HG03520 (cell line): ENCODE data around the gene TLE6.
"Not testable (repeated sequence)": the region's sequence is repeated elsewhere in the genome, so short reads cannot be mapped to it uniquely, and the experiment has no call there.

Source experiments
- ATAC-seq: cut with Tn5 transposase; IDR thresholded peaks from one replicate; pipeline ENCODE4 v1.9.1; 2021; ENCODE audit warnings: mild to moderate bottlenecking, moderate library complexity; ENCODE audit not compliant: unreplicated experiment

TLE6 gene

GRCh38 chr19:3027292-3027691 lies 49.9 kb downstream of the TLE6 start:
- no peak for ATAC-seq

DNA sequence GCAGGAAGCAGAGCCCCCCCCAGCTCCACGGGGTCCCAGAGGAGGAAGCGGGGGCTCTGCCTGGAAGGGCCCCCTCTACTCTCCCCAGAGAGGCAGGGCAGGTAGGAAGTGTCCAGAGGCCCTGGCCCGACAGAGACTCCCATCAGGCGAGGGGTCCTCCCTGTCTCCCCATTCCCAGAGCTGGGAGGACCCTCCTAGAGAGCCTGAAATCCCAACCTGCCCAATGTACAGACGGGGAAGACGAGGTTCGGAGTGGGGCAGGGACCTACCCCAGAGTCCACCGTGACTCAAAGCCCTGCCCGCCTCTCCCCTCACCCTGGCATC lies 50.6 kb downstream of the TLE6 start:
- ATAC-seq, result no peak

- ATAC-seq, result no peak
Measured at GRCh38 chr19:3028305-3029064, 51.1 kb downstream of the TLE6 start.

GRCh38 chr19:3029065-3029923 lies 51.9 kb downstream of the TLE6 start, which contains the start of gene TLE2:
Gene TLE2, minus strand, starts transcription at chr19:3029280. Its CDS starts 376 bp downstream, at chr19:3028904.
- ATAC-seq, result no peak

- no peak for ATAC-seq
Measured at GRCh38 chr19:3031607-3031867, 54.2 kb downstream of the TLE6 start.

GRCh38 chr19:3033595-3034405 lies 56.4 kb downstream of the TLE6 start:
- no peak for ATAC-seq

DNA sequence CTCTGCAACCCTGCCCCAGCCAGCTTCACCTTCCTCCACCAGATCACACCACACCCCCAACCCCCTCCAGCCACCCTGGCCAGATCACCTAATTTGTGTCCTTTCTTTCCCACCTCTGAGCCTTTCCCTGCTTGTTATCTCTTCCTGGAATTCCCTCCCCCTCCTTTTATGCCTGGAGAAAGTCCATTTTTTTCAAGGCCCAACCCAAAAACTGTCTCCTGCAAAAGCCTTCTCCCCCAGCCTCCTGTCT lies 57.0 kb downstream of the TLE6 start:
- no peak for ATAC-seq

DNA sequence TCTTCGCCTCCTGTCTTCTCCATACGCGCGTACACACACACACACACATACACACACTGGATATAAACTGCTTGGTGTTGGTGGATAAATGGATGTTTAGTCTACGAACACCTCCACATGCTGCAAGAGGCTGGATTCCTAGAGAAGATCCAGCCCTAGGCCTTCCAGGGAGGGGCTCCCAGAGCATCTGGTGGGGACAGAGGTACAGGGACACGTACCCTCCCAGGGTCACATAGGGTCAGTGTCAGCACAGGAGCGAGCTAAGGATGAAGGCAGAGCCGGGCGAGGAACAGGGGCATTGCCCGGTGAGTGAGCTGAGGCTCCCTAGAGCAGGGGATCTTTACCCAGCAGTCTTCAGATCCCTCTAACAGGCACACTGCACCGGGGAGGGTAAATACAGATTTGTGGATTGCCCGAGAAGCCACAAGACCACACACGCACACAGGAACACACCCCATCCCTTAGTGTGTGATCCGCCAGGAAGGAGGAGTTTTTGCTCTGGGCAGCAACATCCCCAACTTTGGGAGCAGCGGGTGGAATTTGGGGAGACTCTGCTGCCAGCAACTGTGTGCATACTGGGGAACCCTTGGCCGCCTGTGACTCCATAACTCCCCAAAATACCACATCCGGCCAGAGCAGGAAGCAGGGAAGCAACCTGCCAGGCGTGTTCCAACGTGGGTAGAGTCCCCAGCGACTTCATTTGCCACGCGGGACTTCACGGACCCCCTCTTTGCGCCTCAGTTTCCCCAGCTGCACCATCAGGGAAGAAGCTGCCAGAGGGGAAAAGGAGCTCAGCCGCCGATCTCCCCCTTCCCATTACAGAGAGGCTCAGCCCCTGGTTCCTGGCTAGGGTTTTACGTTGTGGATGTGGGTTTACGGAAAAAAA lies 57.5 kb downstream of the TLE6 start:
- no peak for ATAC-seq

GRCh38 chr19:3035542-3036118 lies 58.3 kb downstream of the TLE6 start:
- ATAC-seq, result peak; percentile 93

DNA sequence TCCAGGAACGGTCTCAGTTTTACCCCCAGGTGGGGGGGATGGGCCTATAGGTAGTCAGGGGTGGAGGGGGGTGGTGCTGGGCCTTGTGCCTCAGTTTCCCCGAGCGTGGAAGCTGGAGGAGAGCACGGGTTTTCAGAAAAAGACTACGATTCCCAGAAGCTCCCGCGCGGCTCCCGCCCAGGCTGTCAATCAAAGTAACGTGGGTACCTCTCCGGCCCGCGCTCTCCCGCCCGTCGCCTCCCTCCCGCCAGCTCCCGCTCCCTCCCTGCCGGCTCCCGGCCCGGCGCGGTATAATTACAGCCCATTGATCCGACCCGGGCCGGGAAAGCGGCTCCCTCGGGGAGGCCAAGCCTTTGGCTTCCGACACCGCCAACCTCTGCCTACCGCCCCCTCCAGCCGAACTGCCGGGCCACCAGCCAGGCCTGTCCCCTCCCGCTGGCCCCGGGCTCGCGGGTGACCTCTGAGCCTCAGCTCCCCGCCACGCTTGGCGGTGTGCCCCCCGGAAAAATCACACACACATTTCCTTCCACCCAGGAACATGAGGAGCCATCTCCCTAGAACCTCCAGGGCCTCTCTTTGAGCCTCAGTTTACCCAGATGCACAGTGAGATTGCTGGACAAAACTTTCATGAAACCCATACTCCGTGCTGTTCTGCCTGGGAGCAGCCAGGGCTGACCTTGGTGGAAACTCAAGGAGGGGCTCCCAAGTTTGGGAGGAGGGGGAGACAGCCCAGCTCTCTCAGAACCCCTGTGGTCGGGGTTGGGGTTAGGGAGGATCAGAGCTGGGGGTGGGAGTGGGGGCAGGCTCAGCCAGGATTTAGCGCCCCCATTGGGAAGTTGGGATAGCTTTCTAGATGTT lies 59.0 kb downstream of the TLE6 start:
- ATAC-seq, result peak; percentile 24

- ATAC-seq, result not testable (repeated sequence)
Measured at GRCh38 chr19:3036977-3037544, 59.7 kb downstream of the TLE6 start.

DNA sequence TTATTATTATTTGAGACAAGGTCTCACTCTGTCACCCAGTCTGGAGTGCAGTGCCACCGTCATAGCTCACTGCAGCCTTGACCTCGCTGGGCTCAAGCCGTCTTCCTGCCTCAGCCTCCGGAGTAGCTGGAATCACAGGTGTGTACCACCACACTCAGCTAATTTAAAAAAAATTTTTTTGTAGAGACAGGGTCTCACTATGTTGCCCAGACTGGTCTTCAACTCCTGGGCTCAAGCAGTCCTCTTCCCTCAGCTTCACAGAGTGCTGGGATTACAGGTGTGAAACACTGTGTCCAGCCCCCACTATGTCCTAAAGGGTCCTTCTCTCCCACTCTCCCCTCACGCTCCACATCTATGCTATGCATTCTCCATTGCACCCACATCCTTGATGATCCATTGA lies 60.9 kb downstream of the TLE6 start:
- no peak for ATAC-seq

DNA sequence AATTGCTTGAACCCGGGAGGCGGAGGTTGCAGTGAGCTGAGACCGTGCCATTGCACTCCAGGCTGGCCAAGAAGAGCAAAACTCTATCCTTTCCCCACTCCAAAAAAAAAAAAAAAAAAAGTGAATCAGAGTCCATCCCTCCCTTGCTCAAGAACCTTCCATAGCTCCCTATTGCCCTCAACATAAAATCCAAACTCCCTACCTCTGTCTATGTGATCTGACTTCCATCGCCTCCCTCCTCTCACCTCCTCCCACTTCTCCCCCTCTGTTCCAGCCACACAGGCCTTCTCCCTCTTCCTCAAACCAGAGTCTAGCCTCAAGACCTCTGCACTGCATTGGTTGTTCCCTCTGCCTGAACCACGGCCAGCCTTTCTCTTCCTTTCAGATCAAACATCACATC lies 61.8 kb downstream of the TLE6 start:
- no peak for ATAC-seq

DNA sequence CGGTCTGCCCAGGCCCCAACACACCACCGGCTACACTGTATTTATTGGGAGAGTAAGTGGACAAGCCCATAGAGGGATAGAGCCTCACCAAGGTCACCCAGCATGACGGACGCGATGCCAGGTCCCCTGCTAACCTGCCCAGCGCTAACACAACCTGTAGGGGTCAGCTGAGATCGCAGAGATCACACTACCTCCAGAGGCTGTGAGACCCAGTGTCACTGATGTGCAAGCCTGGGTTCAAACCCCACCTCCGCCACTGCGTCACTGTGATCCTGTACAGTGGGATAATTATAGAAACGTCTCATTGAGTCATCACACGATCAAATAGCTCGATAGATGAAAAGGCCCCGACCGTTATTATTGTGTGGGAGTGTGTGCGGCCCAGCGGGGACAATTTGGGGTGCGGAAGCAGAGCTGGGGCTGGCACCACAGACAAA lies 62.3 kb downstream of the TLE6 start:
- no peak for ATAC-seq

DNA sequence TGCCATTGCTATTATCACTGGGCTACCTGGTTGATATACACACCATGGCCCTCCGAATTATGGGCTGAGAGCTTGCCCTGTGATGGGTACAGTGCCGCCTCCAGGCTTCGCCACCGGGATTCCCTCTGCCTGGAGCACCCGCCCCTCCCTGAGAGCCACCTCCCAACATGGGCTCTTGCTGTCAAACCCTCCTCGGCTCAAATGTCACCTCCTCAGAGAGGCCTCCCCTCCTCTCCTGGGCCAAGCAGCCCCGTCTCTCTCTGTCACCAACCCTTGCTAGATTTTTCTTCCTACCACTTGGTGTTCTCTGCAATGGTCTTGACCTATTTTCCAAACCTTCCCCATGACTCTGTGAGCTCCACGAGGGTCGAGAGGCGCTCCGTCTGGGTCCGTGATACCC lies 64.0 kb downstream of the TLE6 start:
- ATAC-seq, result no peak

DNA sequence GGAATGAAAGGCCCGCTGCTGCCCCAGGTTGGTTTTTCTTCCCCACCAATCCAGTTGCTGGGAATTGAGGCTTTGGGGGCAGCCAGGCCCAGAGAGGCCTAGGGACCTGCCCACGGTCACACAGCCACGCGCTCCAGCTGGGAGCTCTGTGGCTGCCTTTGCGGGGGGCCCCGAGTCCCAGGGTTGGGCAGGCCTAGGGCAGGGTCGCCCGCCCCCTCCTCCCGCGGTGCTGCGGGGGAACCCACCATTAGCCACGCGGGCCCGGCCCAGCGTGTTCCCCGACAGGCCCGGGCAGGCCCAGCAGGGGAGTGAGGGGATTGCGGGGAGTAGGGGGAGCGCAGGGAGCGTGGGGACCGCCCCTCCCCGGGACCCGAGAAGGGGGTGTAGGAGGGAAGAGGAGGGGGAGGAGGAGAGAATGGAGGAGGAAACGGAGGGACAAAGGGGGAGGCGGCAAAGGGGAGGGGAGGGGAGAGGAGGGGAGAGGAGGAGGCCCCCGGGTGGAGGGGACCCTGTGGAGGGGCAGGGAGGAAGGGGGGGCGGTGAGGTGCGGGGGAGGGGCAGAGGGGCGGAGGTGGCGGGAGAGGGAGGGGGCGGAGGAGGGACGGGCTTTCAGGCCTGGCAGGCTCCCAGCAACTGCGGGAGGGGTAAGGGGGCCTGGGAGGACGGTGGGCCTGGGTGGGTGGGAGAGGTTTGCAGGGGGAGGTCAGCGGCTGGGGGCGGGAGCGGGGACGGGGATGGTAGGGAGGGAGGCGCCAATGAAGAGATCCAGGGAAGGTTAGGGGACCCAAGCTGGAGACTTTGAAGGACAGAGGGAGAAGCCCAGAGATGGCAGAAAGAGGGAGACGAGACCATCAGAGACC lies 64.6 kb downstream of the TLE6 start:
- ATAC-seq, result no peak

- no peak for ATAC-seq
Measured at GRCh38 chr19:3042621-3043267, 65.4 kb downstream of the TLE6 start.
